Uterus (tissue), 2 donors: ENCODE results near the gene INPP4A.

Experiments used
- CTCF ChIP-seq, 4 experiments: fragments of 200-600 bp in 2 of 4; fragments of 450-650 bp in 2 of 4; sonication (generic) in 2 of 4; IDR thresholded peaks; one replicate each; pipeline ENCODE4 v1.5.1; 2016 to 2019; ENCODE audit warnings: antibody characterized with exemption in 4 of 4, mild to moderate bottlenecking in 2 of 4, moderate library complexity in 1 of 4
- POLR2A ChIP-seq, 2 donors: fragments of 450-650 bp; IDR thresholded peaks; one replicate each; pipeline ENCODE4 v1.6.1; 2016; ENCODE audit warnings: antibody characterized with exemption in 2 of 2, mild to moderate bottlenecking in 1 of 2, moderate library complexity in 1 of 2

- TF ChIP-seq CTCF (IDR thresholded peaks at IDR 0.05) (no peak), POLR2A (IDR thresholded peaks at IDR 0.05) (no peak)
Measured at GRCh38 chr2:98453531-98453930, 8.9 kb downstream of the INPP4A start.
